Epithelial cell of proximal tubule (primary cell): ENCODE data around the gene ME1. TPM values are rescaled to one million over a fixed set of nuclear protein-coding genes. Genes with fewer than 3 reads are reported as not detected.

Experiments
- total RNA-seq: library from RNA; depleted of rRNA; stranded (reverse); fragments of >200 nt; gene quantifications from 2 replicates; pipeline ENCODE4 v1.2.3, GENCODE V29; 2015

The ME1 gene
- total RNA-seq, 1 donor from 2014 or later, result 13.3 TPM

Other genes with a start within 250 kb of the ME1 start
- 26.5 and 33.1 TPM in 2 replicates for gene PGM3, start 237.8 kb downstream of the ME1 start, total RNA-seq
- 1.6 and 2.8 TPM in 2 replicates for gene RWDD2A, start 237.7 kb downstream of the ME1 start, total RNA-seq
- gene PRSS35, start 81.5 kb upstream of the ME1 start, total RNA-seq, result 0.06 and 0.14 TPM in 2 replicates